Caco-2 (cell line): ENCODE measurements around the gene ITPR3. TPM values are rescaled to one million over a fixed set of nuclear protein-coding genes. Genes with fewer than 3 reads are reported as not detected.

Source experiments
- BruUV-seq: library from RNA; stranded (reverse); fragments of 400-500 nt; replicated peaks from 2 replicates; lab custom pipeline; 2021; lab: Mats Ljungman, UMichigan
- CTCF ChIA-PET: fragments of 300-600 bp; sonication (Branson Sonifier 250); formaldehyde crosslinking; loops from one replicate; lab custom pipeline; 2022; ENCODE audit warnings: antibody characterized with exemption; lab: Charles Lee
- POLR2A ChIA-PET: fragments of 300-600 bp; sonication (Branson Sonifier 250); formaldehyde crosslinking; loops from one replicate; lab custom pipeline; 2022; ENCODE audit warnings: antibody characterized with exemption; lab: Charles Lee
- DNase-seq, 2 experiments: peaks; one replicate each; pipeline versions ENCODE4 v3.0.0 to v3.0.0-alpha.2; 2020 to 2022
- H3K27me3 ChIP-seq: replicated peaks from 2 replicates; pipeline ENCODE4 v1.6.0; 2011; ENCODE audit warnings: low read length; ENCODE audit not compliant: control insufficient read depth, insufficient read depth
- H3K36me3 ChIP-seq: 2 replicates; pipeline ENCODE4 v1.5.1; 2011; ENCODE audit warnings: low read length; ENCODE audit not compliant: control insufficient read depth, insufficient read depth
- H3K4me1 ChIP-seq: fragments of 250-450 bp; sonication (Bioruptor Pico); 2 replicates; pipeline ENCODE4 v1.5.1; 2020; ENCODE audit warnings: mild to moderate bottlenecking
- H3K4me3 ChIP-seq: 2 replicates; pipeline ENCODE4 v1.5.1; 2011; ENCODE audit warnings: low read depth, mild to moderate bottlenecking, control low read depth, low read length
- H3K9me3 ChIP-seq: fragments of 250-450 bp; sonication (Bioruptor Pico); 2 replicates; pipeline ENCODE4 v1.5.1; 2020; ENCODE audit warnings: mild to moderate bottlenecking, moderate library complexity
- H3K27ac Mint-ChIP-seq: one replicate; pipeline ENCODE4 v1.8.0; 2022; ENCODE audit warnings: mixed read lengths; ENCODE audit not compliant: unreplicated experiment
- H3K27me3 Mint-ChIP-seq: one replicate; pipeline ENCODE4 v1.8.0; 2022; ENCODE audit warnings: mixed read lengths; ENCODE audit not compliant: insufficient read depth, unreplicated experiment
- H3K36me3 Mint-ChIP-seq: one replicate; pipeline ENCODE4 v1.8.0; 2022; ENCODE audit warnings: mild to moderate bottlenecking, mixed read lengths; ENCODE audit not compliant: insufficient read depth, unreplicated experiment
- H3K4me1 Mint-ChIP-seq: one replicate; pipeline ENCODE4 v1.8.0; 2022; ENCODE audit warnings: low read depth, mixed read lengths; ENCODE audit not compliant: unreplicated experiment
- H3K4me3 Mint-ChIP-seq: one replicate; pipeline ENCODE4 v1.8.0; 2022; ENCODE audit warnings: mild to moderate bottlenecking, moderate library complexity, mixed read lengths; ENCODE audit not compliant: unreplicated experiment
- H3K9me3 Mint-ChIP-seq: one replicate; pipeline ENCODE4 v1.8.0; 2022; ENCODE audit warnings: mixed read lengths; ENCODE audit not compliant: unreplicated experiment
- intact Hi-C: fragments of 100-400 bp; cut with micrococcal nuclease; formaldehyde crosslinking; loops from one replicate; pipeline ENCODE4 v1.10.0; 2022; ENCODE audit not compliant: unreplicated experiment
- total RNA-seq: library from RNA; stranded (reverse); gene quantifications from 2 replicates; pipeline ENCODE4 v1.2.3, GENCODE V29; 2022
- TF ChIP-seq, protein P1 (sequence below), 2 experiments: fragments of 200-600 bp in 1 of 2; IDR thresholded peaks; 1 replicate in 1 of 2; 2 replicates in 1 of 2; pipeline versions ENCODE4 v1.5.1 to v1.8.0; 2011 to 2022; ENCODE audit warnings: antibody characterized with exemption in 1 of 2, control low read depth in 1 of 2, inconsistent platforms in 1 of 2, low read depth in 1 of 2, low read length in 1 of 2, mild to moderate bottlenecking in 1 of 2, moderate library complexity in 1 of 2; ENCODE audit not compliant: insufficient read depth in 1 of 2, severe bottlenecking in 1 of 2, unreplicated experiment in 1 of 2

Gene ITPR3
- total RNA-seq, 1 experiment from 2014 or later = 42.1 TPM

DNA sequence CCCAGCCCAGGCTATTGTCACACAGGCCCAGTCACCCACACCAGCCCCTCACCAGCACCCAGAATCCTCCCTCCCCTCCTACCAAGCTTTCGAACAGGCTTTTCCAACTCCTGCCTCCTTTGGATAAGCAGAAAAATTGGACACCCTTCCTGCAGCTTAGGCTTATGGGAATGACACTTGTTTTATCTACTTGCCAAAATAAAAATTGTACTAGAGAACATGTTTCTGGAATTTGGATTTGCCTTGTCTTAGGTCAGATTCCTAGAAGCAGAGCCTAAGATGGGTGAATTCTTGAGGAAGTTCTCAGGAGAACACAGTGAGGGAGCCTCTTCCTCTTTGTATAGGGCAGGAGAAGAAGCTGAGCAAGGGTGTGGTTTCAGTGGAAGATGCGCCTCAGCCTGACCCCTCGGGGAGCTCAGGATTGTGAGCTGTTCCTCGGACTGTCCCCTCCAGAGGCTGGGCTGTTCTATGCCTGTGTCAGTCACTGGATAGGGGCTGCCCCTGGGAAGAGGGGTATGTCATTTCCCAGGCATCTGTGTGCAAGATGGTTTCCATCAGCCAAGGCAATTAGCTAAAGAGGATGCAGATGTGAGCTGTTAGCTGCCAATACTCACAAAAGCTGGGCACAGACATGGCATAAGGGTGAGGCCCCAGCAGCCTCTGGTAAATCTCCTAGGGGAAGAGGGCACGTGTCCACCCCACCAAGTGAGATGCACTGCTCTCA lies 33.9 kb downstream of the ITPR3 start:
- Histone ChIP-seq H3K9me3 (no peaks in the 10 kb centered on the region), H3K36me3 (peaks cover 4% of the 10 kb centered on the region), H3K4me1 (no peaks in the 10 kb centered on the region), H3K27me3 (no peaks in the 10 kb centered on the region), H3K4me3 (no peak overlapping the region)
- ChIA-PET CTCF (no interaction called here), POLR2A (no interaction called here)
- Mint-ChIP-seq H3K4me1 (no peaks in the 10 kb centered on the region), H3K9me3 (no peaks in the 10 kb centered on the region), H3K4me3 (no peak overlapping the region), H3K27me3 (no peaks in the 10 kb centered on the region), H3K27ac (no peak overlapping the region), H3K36me3 (peaks cover 42% of the 10 kb centered on the region)
- DNase-seq = no peak
- no TSS peak for BruUV-seq
- TF ChIP-seq, protein P1, sequence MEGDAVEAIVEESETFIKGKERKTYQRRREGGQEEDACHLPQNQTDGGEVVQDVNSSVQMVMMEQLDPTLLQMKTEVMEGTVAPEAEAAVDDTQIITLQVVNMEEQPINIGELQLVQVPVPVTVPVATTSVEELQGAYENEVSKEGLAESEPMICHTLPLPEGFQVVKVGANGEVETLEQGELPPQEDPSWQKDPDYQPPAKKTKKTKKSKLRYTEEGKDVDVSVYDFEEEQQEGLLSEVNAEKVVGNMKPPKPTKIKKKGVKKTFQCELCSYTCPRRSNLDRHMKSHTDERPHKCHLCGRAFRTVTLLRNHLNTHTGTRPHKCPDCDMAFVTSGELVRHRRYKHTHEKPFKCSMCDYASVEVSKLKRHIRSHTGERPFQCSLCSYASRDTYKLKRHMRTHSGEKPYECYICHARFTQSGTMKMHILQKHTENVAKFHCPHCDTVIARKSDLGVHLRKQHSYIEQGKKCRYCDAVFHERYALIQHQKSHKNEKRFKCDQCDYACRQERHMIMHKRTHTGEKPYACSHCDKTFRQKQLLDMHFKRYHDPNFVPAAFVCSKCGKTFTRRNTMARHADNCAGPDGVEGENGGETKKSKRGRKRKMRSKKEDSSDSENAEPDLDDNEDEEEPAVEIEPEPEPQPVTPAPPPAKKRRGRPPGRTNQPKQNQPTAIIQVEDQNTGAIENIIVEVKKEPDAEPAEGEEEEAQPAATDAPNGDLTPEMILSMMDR (IDR thresholded peaks at IDR 0.05; ENCODE audit: insufficient read depth in 1 of 2, low read depth in 1 of 2, low read length in 1 of 2, severe bottlenecking in 1 of 2, unreplicated experiment in 1 of 2) = no peak
- intact Hi-C loops = no loop called here

DNA sequence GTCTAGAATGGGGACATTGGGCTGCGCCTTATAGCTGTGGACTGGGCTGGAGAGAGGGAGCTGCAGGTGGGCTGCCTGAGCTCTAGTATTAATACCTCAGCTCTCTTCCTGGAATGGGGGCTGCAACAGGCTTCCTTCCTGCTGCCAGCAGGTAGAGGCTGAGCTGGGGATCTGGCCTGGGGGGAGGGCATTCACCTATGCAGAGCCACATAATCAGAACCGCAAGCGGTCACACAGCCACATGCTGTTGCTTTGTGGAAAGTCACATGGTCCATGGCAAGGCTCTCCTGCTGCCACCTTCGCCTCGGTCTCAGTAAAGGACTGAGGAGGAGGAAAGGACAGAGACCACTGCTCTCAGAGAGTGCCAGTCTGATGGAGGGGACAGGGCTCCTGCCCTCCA lies 35.7 kb downstream of the ITPR3 start:
- no peak overlapping the region for H3K27ac Mint-ChIP-seq
- Histone ChIP-seq H3K4me1 (no peaks in the 10 kb centered on the region), H3K4me3 (no peak overlapping the region), H3K9me3 (no peaks in the 10 kb centered on the region), H3K27me3 (no peaks in the 10 kb centered on the region), H3K36me3 (peaks cover 4% of the 10 kb centered on the region)
- H3K4me1 Mint-ChIP-seq = no peaks in the 10 kb centered on the region
- no peaks in the 10 kb centered on the region for H3K9me3 Mint-ChIP-seq
- no peak for DNase-seq
- no peak overlapping the region for H3K4me3 Mint-ChIP-seq
- intact Hi-C loops = no loop called here
- ChIA-PET POLR2A (no interaction called here), CTCF (interaction anchor here (0.5 kb wide), 1 partner anchor 87 kb away, joined by 3 read pairs; no protein-coding TSS in a partner anchor)
- no TSS peak for BruUV-seq
- TF ChIP-seq, protein P1 (IDR thresholded peaks at IDR 0.05; ENCODE audit: insufficient read depth in 1 of 2, low read depth in 1 of 2, low read length in 1 of 2, severe bottlenecking in 1 of 2, unreplicated experiment in 1 of 2) = no peak
- peaks cover 30% of the 10 kb centered on the region for H3K36me3 Mint-ChIP-seq
- no peaks in the 10 kb centered on the region for H3K27me3 Mint-ChIP-seq

DNA sequence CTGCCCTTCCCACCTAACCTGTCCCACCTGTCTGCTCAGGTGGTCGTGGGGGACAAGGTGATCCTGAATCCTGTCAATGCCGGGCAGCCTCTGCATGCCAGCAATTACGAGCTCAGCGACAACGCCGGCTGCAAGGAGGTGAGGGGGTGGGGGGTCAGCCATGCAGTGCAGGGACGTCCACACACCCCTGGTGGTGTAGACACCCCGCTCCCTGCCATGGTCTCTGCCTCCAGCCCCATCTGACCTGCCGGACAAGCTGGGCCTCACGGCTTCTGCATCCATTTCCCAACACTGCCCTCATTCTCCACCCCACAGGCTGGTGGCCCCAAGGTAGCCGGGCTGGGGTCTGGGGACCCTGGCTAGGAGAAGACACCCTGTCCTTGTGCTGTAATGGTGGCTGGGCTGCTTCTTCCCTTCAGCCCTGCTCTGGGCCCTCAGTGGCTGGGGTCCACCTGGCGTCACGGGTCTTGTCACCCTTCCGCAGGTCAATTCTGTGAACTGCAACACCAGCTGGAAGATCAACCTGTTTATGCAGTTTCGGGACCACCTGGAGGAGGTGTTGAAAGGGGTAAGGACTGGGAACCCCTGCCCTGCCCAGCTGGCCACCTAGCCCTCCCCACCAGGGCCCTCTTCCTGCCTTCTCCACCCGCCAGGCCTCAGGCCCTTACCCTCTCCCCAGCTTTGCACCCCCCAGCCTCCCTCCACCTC lies 38.0 kb downstream of the ITPR3 start:
- TF ChIP-seq, protein P1 (IDR thresholded peaks at IDR 0.05; ENCODE audit: insufficient read depth in 1 of 2, low read depth in 1 of 2, low read length in 1 of 2, severe bottlenecking in 1 of 2, unreplicated experiment in 1 of 2) = no peak
- intact Hi-C loops = no loop called here
- Mint-ChIP-seq H3K4me1 (no peaks in the 10 kb centered on the region), H3K27ac (no peak overlapping the region), H3K36me3 (peaks cover 24% of the 10 kb centered on the region), H3K9me3 (no peaks in the 10 kb centered on the region), H3K4me3 (no peak overlapping the region), H3K27me3 (no peaks in the 10 kb centered on the region)
- no peaks in the 10 kb centered on the region for H3K9me3 ChIP-seq
- no peak for DNase-seq
- no peak overlapping the region for H3K4me3 ChIP-seq
- POLR2A ChIA-PET = no interaction called here
- no peaks in the 10 kb centered on the region for H3K4me1 ChIP-seq
- CTCF ChIA-PET = no interaction called here
- peaks cover 2% of the 10 kb centered on the region for H3K36me3 ChIP-seq
- H3K27me3 ChIP-seq = no peaks in the 10 kb centered on the region
- BruUV-seq = no TSS peak
